ENCODE measurements around the gene NUDT16L1.

Gene NUDT16L1

DNA sequence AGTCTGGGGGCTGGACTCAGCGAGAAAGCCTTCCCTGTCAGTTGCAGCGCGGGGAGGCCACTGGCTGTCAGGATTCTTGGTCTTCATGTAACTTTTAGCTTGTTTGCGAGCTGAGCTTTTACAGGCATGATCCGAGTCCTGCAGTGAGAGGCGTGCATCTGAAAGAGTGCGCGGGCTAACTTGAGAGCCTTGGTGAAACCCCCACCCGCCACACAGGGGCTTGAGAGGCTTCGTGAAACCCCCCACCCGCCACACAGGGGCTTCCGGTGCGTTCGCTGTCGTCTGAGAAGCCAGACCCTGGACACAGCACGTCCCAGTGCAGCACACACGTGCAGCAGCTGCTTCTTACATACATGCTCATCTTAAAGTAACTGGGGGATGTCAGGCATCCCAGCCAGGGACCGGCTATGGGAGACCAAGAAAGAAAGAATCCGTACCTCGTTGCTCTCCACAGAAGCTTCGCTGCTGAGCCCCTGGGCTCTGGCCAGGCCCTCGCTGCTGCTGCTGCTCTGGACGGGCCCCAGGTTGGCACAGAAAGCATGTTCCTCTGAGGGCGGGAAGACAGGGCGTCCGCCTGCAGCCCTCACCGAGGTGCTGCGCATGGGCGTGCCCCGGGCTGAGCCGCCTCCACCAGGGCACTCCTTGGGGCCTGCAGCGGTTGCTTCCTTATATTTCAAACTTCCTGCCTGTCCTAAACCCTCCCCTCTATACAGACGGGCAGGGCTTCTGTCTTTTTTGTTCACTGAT, 7.8 kb downstream of the NUDT16L1 start:
- no peak overlapping the region for H3K4me3 ChIP-seq (ENCODE audit: low read depth, low read length)
- TF ChIP-seq, protein P1, sequence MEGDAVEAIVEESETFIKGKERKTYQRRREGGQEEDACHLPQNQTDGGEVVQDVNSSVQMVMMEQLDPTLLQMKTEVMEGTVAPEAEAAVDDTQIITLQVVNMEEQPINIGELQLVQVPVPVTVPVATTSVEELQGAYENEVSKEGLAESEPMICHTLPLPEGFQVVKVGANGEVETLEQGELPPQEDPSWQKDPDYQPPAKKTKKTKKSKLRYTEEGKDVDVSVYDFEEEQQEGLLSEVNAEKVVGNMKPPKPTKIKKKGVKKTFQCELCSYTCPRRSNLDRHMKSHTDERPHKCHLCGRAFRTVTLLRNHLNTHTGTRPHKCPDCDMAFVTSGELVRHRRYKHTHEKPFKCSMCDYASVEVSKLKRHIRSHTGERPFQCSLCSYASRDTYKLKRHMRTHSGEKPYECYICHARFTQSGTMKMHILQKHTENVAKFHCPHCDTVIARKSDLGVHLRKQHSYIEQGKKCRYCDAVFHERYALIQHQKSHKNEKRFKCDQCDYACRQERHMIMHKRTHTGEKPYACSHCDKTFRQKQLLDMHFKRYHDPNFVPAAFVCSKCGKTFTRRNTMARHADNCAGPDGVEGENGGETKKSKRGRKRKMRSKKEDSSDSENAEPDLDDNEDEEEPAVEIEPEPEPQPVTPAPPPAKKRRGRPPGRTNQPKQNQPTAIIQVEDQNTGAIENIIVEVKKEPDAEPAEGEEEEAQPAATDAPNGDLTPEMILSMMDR (IDR thresholded peaks at IDR 0.05; ENCODE audit: low read depth, low read length, missing control alignments): no peak
- DNase-seq (ENCODE audit: low read depth): no peak

GRCh38 chr16:4701791-4702465, 8.6 kb downstream of the NUDT16L1 start:
- no peak overlapping the region for H3K4me3 ChIP-seq (ENCODE audit: low read depth, low read length)
- TF ChIP-seq, protein P1 (IDR thresholded peaks at IDR 0.05; ENCODE audit: low read depth, low read length, missing control alignments): no peak
- no peak for DNase-seq (ENCODE audit: low read depth)

DNA sequence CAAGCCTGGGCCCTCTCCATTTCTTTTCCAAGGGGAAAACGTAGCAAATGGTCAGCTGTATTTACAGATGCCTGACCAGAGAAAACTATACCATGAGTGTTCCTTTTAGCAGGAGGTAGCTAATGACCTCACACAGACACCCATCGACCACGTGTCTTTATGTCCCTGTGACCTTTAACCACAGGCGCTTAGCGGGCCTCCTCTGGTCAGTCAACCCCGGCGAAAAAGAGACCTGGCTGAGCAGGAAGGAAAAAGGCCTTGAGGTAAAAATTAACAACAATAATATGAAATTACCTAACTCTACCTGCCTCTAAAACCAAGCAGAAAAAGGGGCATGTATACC, 9.1 kb downstream of the NUDT16L1 start:
- DNase-seq (ENCODE audit: low read depth): no peak
- H3K4me3 ChIP-seq (ENCODE audit: low read depth, low read length): no peak overlapping the region
- TF ChIP-seq, protein P1 (IDR thresholded peaks at IDR 0.05; ENCODE audit: low read depth, low read length, missing control alignments): no peak

- DNase-seq (ENCODE audit: low read depth): no peak
- no peak overlapping the region for H3K4me3 ChIP-seq (ENCODE audit: low read depth, low read length)
- TF ChIP-seq, protein P1 (IDR thresholded peaks at IDR 0.05; ENCODE audit: low read depth, low read length, missing control alignments): no peak
These were observed 10.5 kb downstream of the NUDT16L1 start for GRCh38 chr16:4703906-4704305.

- DNase-seq (ENCODE audit: low read depth): no peak
- no peak overlapping the region for H3K4me3 ChIP-seq (ENCODE audit: low read depth, low read length)
- TF ChIP-seq, protein P1 (IDR thresholded peaks at IDR 0.05; ENCODE audit: low read depth, low read length, missing control alignments): no peak
These were observed 11.1 kb downstream of the NUDT16L1 start for GRCh38 chr16:4704491-4704890.

DNA sequence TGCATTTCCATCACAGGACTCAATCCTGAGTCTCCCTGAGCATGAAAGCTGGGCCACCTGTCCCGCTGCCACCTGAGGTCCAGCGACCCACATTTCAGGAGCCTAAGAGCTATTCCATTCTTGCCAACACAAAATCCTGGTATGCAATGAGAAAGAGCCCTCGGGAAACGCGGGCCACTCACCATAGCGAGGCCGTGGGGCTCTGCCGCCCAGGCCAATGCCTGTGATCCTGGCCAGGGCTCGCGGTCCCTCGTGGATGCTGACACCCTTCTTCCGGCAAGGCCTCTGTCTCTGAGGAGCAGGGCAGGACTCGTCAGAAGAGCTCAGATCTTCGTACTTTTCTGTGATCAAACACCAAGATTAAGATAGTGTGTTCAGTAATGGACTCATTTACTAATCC, 11.6 kb downstream of the NUDT16L1 start:
- no peak for DNase-seq (ENCODE audit: low read depth)
- H3K4me3 ChIP-seq (ENCODE audit: low read depth, low read length): no peak overlapping the region
- TF ChIP-seq, protein P1 (IDR thresholded peaks at IDR 0.05; ENCODE audit: low read depth, low read length, missing control alignments): no peak

DNA sequence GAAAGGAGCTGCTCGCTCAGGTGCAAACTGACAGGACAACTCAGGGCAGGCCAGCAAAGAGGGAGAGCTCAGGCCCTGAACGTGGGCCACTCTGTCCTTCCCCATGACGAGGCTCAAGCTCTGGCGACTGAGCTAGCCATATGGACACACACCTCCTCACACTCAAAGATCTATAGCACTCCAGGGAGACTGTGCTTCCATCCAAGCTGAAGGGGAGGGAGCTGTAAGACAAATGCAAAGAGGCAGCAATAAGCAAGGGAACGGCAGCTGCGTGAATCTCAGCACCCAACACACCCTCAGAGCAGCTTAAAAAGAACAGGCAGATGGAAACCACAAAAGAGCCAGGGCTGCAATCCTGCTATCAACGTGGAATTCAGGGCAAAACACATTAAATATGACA, 13.5 kb downstream of the NUDT16L1 start:
- TF ChIP-seq, protein P1 (IDR thresholded peaks at IDR 0.05; ENCODE audit: low read depth, low read length, missing control alignments): no peak
- H3K4me3 ChIP-seq (ENCODE audit: low read depth, low read length): no peak overlapping the region
- DNase-seq (ENCODE audit: low read depth): no peak

Measured in GM12864 (cell line).